DOHH2 (cell line): ENCODE measurements around the gene FKBP7.

Source experiments
- CTCF ChIP-seq: fragments of 200-600 bp; sonication (generic); IDR thresholded peaks from one replicate; pipeline ENCODE4 v1.5.1; 2014; ENCODE audit warnings: antibody characterized with exemption, mild to moderate bottlenecking, low read depth, low read length; ENCODE audit not compliant: poor library complexity, severe bottlenecking
- EZH2phosphoT487 ChIP-seq: fragments of 200-600 bp; sonication (generic); IDR thresholded peaks from 2 replicates; pipeline ENCODE4 v1.6.1; 2017; ENCODE audit warnings: borderline replicate concordance, mild to moderate bottlenecking, antibody characterized with exemption, low read length, moderate library complexity, mixed read lengths

- TF ChIP-seq CTCF = no peak
- TF ChIP-seq EZH2phosphoT487 = no peak
Observed at GRCh38 chr2:178457390-178457886, 21.0 kb downstream of the FKBP7 start.
